ENCODE results near the gene GLI1.

GLI1 gene

DNA sequence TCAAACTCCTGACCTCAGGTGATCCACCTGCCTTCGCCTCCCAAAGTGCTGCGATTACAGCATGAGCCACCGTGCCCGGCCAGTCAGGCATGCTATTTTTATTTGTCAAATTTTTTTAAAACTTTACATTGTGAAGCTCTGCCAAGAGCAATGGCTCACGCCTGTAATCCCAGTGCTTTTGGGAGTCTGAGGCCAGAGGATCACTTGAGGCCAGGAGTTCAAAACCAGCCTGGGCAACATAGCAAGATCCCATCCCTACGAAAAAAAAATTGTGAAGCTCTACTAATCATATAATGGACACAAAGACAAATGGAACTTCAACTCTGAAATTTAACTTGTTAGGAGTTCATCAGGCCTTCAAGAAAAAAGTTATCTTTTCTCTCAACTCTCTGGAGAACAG is 30.6 kb upstream of the GLI1 start:
- TF ChIP-seq, protein P1, sequence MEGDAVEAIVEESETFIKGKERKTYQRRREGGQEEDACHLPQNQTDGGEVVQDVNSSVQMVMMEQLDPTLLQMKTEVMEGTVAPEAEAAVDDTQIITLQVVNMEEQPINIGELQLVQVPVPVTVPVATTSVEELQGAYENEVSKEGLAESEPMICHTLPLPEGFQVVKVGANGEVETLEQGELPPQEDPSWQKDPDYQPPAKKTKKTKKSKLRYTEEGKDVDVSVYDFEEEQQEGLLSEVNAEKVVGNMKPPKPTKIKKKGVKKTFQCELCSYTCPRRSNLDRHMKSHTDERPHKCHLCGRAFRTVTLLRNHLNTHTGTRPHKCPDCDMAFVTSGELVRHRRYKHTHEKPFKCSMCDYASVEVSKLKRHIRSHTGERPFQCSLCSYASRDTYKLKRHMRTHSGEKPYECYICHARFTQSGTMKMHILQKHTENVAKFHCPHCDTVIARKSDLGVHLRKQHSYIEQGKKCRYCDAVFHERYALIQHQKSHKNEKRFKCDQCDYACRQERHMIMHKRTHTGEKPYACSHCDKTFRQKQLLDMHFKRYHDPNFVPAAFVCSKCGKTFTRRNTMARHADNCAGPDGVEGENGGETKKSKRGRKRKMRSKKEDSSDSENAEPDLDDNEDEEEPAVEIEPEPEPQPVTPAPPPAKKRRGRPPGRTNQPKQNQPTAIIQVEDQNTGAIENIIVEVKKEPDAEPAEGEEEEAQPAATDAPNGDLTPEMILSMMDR (IDR thresholded peaks at IDR 0.05) = no peak

DNA sequence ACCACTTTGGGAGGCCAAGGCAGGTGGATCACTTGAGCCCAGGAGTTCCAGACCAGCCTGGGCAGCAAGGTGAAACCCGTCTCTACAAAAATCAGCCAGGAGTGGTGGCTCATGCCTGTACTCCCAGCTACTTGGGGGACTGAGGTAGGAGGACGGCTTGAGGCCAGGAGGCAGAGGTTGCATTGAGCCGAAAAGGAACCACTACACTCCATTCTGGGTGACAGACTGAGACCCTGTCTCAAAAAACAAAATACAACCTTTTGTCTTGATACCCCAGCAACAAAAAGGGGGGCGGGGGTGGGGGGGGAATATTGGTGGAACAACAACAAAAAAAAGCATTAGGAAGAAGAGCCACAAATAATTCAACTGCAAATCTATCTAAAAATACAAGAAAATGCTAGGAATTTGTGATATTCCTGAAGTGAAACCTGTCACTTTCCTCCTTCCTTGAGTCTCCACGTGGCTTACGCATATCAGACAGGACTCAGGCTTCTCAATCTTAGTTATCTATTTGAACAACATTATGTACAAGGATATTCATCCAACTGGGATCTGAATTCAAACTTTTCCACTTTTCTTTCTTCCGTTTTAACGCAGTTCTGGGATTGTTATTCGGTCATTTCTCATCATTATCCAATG is 30.0 kb upstream of the GLI1 start:
- TF ChIP-seq, protein P1 (IDR thresholded peaks at IDR 0.05) = no peak

DNA sequence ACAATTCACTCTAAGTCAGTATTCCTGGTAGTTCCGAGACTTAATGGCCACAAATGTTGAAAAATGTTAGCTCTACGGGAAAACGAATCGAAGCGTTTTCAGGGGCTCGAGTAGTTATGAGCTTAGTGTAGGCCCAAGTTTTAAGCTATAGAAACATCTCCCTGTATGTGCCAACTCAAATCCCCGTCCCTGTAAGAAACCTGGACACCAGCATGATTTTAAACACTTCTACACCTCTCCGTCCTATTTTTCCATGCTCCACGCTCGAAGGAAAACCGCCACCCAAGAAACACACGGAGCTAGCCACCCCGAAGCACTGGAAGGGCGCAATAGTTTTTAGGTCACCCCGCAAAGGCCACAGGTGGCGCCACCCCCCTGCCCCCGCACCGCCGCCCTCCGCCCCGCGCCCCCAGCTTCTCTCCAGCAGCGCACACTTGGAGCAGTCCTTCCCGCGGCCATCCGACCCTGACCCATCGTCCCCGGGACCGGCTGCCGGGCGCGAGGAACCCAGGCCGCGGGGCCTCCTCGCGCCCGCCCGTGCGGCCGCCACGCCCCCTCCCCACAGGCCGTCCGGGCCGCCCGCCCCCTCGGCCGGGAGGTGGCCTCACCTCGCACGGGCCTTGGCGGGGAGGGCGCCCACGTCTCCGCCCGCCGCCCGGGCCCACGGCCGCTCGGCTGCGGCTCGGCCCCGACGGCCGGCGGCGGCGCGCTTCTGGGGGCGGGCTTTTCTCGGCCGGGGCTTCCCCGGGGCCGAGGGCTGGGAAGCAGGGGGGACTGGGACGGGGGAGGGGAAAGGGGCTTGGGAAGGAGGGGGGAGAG is 29.3 kb upstream of the GLI1 start:
- TF ChIP-seq, protein P1 (IDR thresholded peaks at IDR 0.05) = no peak; the same call in 1 of the 2 replicates

DNA sequence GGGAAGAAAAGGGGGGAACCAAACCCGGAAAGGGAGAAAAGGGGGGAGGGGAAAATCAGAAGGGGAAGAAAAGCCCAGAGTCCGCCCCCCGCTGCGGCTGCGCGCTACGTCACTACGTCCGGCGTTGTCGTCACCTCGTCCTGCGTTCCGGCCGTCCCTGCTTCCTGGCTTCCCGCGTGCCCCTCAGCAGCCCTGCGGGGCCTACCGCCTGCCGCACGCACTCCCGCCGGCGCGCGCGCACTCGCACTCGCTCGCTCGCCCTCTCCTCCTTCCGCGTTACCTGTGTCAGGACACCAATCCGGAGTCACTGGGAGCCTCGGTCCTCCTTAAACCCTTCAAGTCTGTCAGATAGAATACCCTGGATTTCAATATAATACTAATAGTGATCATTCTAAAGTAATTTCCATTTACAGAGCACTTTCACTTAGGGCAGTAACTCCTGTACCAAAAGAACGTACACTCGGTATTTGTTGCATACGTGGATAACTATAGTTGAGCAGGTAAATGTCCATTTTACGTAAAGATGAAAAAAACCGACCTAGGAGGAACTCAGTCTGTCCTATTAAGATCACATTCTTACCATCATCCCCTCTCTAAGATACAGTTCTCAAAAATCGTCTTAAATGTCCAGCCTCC is 28.5 kb upstream of the GLI1 start, which contains the start of gene R3HDM2:
Gene R3HDM2 (minus strand): TSS at position 113 of the 636 bp plus-strand sequence. CDS start 120,615 bp downstream, outside the sequence.
- TF ChIP-seq, protein P1 (IDR thresholded peaks at IDR 0.05) = no peak

DNA sequence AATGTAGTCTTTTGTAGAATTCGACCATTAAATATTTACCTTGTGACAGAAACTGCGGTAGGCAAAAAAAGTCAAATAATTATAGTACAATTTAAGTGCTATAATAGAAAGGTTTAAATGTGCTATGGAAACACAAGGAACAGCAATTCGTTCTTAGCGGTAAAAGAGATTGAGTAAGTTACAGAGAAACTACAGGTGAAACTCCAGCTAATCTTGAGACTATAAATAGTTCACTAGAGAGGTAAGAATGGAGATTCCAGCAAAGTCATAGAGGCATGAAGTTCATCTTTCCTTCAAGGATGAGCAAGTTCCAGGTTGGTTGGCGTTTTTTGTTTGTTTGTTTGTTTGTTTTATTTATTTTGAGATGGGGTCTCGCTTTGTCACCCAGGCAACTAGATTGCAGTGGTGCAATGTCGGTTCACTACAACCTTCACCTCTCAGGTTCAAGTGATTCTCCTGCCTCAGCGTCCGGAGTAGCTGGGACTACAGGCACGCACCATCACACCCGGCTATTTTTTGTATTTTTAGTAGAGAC is 27.9 kb upstream of the GLI1 start:
- TF ChIP-seq, protein P1 (IDR thresholded peaks at IDR 0.05) = no peak

DNA sequence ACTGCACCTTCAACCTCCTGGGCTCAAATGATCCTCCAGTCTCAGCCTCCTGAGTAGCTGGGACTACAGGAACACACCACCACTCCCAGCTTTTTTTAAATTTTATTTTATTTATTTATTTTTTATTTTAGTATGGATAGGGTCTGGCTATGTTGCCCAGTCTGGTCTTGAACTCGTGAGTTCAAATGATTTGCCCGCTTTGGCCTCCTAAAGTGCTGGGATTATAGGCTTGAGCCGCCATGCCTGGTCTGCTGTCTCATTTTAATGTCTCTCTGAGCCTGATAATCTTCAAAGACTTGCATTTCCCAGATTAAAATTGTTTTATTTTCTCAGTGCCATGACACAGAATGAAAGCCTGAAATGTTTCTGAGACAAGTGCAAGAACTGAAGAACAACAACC is 26.2 kb upstream of the GLI1 start:
- TF ChIP-seq, protein P1 (IDR thresholded peaks at IDR 0.05) = no peak

DNA sequence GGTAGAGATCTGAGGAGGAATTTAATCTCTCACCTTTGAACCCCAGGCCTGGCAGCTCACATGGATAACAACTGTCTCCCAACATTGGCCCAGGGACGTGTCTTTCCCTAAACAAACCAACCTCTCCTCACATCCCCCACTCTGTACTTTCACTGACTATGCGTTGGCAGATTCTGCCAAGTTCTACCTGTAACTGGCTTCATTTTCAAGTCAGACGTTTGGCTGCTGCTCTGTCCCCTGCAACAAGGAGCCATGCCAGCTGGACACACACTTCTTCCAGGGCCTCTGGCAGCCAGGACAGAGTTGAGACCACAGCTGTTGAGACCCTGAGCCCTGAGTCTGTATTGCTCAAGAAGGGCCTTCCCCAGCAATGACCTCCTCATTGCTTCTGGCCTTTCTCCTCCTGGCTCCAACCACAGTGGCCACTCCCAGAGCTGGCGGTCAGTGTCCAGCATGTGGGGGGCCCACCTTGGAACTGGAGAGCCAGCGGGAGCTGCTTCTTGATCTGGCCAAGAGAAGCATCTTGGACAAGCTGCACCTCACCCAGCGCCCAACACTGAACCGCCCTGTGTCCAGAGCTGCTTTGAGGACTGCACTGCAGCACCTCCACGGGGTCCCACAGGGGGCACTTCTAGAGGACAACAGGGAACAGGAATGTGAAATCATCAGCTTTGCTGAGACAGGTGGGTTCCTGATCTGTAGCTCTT is 24.9 kb upstream of the GLI1 start, which contains the start of gene INHBC:
Gene INHBC (plus strand): TSS at position 268 of the 707 bp plus-strand sequence. CDS start 103 bp downstream, at position 371.
- TF ChIP-seq, protein P1 (IDR thresholded peaks at IDR 0.05) = no peak

Data from LNCAP (cell line).